NCI-H510A treated with DMSO at 0.1 percent for 48 hours (cell line): Measurements from ENCODE around the gene MRPS25.
A peak's percentile ranks its signal among the peaks of the same experiment; 100 is the strongest.
"Not testable (repeated sequence)": the region's sequence is repeated elsewhere in the genome, so short reads cannot be mapped to it uniquely, and the experiment has no call there.

ENCODE experiments used
- DNase-seq: peaks from one replicate; lab custom pipeline; 2025; lab: John Stamatoyannopoulos, UW

The MRPS25 gene

DNA sequence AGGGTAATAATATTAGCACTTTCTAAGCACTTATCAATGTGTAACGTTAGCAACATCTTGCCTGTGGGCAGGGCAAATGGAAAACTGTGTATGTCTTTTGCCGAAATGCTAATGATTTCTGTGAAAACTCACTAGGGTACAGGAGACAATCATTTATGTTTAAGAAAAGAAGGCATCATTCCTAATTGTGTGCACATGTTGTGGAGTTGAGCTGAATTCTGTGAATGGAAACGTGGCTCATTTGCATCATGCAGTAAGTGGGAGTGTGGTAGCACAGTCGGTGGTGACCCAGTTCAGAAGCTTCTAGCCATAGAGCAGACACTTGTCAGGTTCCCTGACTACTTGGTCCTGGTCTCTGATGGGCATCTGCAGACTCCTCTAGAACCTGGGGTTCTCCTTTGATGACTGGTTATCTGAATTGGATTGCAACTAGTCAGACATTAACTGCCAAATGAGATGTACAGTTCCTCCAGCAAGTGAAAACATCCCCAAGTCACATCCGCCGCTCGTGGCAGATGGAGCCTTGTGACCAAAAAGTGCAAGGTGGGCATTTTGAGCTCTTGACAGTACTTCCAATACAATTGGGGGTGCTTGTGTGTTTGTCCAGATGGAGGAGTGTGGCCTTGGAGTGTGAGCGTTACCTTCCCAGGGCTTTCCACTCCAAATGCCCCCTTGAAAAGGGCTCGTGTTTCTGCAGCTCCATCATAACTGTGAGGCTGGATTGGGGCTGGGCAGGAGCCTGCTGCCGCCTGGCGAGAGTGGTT is 21.5 kb downstream of the MRPS25 start:
- no peak for DNase-seq

DNA sequence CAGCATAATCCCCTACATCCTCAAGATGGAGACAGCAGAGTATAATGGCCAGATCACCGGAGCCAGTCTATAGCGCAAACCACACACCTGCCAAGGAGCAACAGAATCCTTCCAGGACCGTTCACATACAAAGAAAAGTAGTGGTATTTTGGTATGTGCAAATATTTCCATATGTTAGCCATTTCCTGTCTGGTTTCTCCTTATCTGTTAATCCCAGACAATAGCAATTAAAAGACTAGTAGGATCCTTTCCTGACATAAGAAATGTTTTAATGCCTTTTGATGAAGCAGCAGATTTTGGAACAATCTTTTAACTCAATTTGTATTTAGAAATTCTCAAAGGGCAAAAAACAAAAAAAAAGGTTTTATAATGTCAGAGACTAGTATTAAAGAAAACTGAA is 22.2 kb downstream of the MRPS25 start:
- DNase-seq: no peak

DNA sequence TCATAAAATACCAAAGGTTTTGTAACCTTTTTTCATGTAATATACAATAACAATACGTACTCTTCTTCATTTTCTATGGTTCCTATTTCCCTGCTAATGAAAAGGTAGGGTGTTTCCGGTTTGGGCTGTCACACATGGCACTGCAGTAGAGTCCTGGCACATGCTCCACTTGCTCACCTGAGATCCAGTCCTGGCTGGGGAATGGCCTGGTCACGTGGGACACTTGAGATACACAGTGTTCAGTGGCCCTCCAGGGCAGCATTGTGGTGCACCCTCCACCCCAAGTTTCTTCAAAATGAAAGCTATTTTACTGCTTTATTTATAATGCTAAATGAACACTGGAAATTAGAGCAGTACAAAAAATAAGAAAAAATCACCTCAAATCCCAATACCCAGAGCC is 23.2 kb downstream of the MRPS25 start:
- DNase-seq: no peak

DNA sequence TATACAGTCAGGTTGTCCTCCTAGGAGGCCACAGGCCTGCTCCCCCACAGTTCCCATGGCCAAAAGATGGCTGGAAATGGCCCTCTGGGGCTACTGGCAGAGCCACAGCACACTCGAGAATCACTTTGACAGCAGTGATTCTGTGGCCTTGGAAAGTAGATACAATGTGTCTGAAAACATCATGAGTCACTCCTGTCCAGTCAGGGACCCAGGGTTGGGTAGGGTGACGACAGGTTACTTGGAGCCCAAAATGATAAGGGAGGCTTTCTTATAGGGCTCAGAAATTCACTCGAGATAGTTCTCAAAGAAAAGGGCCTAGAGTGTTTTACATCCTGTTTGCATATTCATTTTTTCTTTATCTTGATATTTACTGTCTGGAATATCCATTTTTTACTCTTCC is 24.3 kb downstream of the MRPS25 start:
- no peak for DNase-seq

DNA sequence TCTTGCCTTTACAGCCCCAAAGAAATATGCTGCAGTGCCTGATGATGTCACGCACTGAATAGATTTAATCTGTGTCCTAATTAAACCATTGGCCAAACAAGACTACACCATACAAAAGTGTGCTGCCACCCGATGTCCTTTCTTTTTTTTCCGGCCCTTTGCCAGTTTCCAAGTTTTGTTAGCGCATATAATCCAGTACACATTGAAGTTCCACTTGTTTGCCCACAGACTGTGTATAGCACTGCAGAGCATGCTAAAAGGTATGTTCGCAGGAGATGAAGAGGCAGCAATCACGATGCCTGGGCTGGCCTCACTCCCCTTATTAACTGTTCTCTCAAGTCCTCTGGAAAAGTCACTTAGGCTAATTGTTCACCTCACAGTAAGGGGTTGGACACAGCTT is 26.8 kb downstream of the MRPS25 start:
- no peak for DNase-seq

DNA sequence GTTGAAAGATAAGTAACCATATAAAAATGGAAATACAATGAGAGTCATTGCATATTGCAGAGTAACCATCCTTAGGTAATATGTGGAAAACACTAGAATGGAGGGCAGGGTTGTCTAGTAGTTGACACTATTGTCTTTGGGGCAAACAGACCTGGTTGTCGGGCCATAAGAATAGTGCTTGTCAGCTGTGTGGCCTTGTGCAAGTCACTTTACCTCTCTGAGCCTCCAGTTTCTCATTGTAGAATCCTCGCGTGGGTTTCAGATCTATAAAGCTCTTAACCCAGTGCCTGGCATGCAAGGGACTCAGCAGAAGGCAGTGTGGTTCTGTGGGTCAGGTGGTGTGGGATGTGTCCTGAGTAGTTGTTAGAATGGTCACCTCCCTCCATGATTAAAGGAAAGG is 32.0 kb downstream of the MRPS25 start:
- no peak for DNase-seq

DNA sequence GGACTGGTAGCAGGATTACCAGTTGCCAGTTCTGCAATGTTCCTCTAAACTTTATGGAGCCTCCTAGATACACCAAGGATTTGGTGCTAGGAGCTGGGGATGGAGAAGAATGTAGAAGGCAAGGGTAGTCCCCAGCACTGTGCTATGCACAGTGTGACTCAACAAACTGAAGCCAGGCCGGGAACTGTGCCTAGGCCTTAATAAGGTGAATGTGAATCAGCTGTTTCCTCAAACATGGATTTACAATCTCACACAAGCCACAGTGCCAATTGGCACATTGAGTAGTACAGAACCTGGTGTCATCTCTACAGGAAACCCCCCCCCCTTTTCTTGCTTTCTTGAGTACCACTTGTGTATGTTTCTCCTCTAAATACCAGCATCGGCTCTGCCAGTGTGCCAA is 32.5 kb downstream of the MRPS25 start:
- no peak for DNase-seq

DNA sequence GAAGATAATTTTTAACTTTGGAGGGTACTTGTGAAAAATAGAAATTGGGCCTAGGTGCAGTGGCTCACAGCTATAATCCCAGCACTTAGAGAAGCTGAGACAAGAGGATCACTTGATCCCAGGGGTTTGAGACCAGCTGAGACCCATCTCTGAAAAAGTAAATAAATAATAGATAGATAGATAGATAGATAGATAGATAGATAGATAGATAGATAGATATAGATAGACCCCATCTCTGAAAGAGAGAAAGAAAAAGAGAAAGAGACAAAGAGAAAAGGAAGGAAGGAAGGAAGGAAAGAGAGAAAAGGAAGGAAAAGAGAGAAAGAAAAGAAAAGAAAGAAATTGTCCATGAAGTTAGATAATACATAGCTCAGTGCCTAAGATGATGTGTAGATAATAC is 35.5 kb downstream of the MRPS25 start:
- DNase-seq: no peak

DNA sequence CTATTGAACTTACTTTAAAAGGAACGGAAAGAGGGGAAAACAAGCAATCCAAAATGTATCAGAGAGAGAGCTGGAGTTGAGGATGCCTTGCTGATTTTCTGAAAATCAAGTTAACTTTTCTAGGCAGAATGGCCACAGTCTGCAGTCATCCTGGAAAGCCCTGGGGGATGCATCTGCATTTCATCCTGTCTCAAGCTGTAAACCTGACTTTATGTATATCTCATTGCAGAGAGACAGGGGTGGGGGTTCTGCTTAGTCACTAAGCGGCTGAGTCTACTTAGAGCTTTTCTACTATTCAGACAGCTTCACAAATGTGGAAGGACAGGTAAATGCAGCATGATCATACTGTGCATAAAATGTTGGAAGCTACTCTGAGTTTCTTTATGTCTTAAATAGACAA is 41.4 kb downstream of the MRPS25 start:
- DNase-seq: no peak

DNA sequence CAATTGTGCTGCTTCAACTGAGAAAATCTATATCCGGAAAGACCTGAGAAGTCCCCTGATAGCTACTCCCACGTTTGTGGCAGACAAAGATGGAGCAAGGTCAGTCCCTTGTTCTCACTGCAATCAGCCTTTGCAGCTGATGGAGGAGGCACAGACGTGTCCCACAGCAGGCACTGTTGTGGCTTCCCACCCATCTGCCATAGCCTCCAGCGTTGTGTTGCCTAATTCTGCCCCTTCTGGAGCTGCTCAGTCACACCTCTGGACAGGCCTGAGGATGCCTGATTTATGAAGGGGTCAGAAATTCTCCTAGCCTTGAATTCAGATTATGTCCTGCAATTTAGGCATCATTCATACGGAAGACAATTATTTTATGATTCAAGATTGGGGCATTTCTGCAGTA is 41.9 kb downstream of the MRPS25 start:
- DNase-seq: no peak

DNA sequence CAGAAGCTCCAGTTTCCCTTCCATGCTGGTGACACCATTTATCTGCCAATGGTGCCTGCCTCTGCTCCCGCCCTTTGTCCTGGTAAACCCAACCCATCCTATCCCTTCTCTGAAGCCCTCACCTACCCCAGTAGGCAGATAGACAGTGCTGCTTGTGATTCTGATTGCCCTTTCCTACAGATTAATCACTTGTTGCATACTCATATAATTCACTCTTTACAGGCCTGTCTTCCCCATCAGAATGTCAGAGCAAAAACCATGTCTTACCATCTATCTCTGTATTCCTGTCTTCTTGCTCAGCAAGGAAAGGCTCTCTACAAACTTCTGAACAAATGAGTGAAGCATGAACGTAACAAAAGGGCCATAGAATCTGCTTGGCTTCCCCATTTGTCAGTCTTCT is 47.9 kb downstream of the MRPS25 start:
- DNase-seq: no peak

DNA sequence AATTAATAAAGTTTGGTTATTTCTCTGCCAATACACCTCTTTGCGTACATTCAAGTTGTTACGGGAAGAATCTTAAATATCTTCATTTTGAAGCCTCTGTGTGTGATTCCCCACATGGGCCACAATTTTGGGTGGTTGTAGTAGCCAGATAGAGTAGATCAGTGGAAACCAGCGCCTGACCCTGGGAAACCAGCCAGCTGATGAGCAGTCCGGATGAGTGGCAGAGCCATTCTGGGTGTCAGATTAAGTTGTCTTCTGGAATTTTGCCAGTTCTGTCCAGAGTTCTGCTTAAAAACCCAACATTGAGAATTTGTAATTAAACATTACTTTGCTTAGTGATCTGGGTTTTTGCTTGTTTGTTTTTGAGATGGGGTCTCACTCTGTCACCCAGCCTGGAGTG is 49.7 kb downstream of the MRPS25 start:
- DNase-seq: no peak

DNA sequence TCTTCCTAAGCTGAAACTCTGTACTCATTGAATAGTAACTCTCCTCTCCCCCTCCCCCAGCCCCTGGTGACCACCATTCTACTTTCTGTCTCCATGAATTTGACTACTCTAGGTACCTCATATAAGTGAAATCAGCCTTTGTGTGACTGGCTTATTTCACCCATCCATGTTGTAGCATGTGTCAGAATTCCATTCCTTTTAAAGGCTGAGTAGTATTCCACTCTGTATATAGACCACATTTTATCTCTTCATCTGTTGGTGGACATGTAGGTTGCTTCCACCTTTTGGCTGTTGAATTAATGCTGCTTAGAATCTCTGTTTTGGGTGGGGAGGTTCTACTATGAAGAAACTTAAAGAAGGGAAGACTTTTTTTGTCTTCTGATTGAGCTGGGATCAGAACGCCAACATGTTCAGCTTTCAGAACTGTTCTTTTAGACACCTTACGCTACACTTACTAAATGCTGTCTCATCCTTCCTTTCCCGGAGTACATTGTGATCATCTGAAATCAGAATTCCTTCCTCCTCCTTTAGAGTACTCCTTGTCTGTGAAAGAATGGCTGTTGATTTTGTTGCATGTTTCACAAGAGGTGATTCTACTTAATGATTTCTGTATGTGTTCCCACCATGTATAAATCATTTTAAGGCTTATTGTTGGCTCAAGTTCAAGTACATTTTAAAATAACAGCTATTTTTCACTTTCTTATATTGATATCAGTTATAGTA is 50.3 kb downstream of the MRPS25 start:
- no peak for DNase-seq

DNA sequence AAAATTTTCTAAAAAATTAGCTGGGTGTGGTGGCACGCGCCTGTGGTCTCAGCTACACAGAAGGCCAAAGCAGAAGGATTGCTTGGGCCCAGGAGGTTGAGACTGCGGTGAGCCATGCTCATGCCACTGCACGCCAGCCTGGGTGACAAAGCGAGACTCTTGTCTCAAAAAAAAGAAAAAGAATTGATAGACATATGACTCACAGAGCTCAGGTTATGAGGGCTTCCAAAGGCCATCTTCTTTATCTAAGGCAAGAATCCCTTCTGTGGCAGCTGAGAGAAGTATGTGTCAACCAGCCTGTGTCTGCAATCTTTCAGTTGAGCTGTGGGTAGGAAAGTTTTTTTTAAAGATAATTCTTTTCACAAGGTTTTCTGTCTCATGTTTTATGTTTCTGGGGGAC is 53.9 kb downstream of the MRPS25 start:
- DNase-seq: no peak

DNA sequence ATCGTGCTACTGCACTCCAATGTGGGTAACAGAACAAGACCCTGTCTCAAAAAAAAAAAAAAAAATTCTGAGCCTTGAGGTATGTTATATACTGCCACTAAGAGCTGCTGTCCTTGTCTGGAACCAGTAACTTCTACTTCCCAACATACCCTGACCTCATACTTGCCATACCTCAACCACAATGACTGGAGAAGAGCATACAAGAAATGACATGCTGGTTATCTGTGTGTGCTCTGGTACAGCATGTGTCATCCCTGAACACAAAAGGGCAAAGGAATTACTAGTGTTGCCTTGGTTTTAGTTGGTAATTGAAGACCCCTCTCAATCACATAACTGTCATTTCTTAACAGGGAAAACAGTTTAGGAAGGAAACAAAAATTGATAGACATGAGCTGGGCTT is 54.5 kb downstream of the MRPS25 start:
- DNase-seq: no peak

DNA sequence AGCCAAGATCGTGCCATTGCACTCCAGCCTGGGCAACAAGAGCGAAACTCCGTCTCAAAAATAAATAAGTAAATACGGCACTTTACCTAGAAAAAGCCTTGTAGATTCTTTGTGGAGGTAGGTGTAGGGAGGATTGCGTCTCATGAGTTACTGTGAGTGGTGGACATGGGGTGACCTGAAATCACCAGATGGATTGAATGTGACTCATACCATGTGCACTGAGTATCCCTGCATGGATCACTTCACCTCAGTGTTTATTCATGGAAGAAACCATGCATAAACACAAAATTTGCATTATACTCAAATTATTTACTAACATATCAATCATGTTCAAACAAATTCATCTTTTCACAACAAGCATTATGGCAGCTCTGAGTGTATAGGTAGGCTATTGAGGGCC is 55.9 kb downstream of the MRPS25 start:
- no peak for DNase-seq

DNA sequence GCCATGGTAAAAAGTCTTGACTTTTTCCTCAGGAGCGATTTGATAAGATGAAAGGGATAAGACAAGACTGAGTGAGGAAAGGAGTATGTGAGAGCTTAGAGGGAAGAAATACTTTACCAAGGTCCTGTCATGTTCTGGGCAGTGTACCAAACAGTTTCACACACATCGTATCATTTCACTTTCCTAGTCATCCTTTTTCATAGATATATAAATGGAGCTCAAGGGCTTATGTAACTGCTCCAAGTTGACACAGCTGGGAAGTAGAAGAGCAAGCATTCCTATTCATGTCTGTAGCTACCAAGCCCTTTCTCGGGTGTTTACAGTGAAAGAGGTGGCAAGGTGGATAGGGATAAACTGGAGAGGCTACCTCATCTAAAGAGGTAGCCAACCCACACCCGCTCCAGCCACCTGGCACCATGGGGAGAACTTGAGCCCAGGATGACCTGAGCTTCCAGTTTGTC is 57.4 kb downstream of the MRPS25 start:
- DNase-seq: peak; percentile 40

DNA sequence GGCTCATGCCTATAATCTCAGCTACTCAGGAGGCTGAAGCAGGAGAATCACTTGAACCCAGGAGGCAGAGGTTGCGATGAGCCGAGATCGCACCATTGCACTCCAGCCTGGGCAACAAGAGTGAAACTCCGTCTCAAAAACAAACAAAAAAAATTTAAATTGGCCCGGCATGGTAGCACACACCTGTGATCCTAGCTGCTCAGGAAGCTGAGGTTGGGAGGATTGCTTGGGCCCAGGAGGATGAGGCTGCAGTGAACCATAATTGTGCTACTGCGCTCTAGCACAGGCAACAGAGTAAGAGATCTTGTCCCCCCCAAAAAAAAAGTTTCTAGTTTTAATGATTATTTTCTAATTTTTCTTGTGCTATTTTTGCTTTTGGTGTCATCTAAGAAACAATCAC is 65.9 kb downstream of the MRPS25 start:
- not testable (repeated sequence) for DNase-seq
